Keratinocyte (primary cell): Measurements from ENCODE around the gene ZNF646. TPM values are rescaled to one million over a fixed set of nuclear protein-coding genes. Genes with fewer than 3 reads are reported as not detected.

Experiments
- DNase-seq: peaks from one replicate; pipeline ENCODE4 v3.0.0-alpha.2; 2011; ENCODE audit warnings: low read depth, missing footprints, low spot score
- FAIRE-seq: peaks from 2 replicates; lab custom pipeline; 2011; peaks lifted over from hg19 to GRCh38; lab: Jason Lieb, UNC
- H2AFZ ChIP-seq: 2 replicates; pipeline ENCODE4 v1.6.0; 2012; ENCODE audit warnings: low read length, control low read depth, inconsistent platforms; ENCODE audit not compliant: control insufficient read depth
- H3K27ac ChIP-seq: 2 replicates; pipeline ENCODE4 v1.5.1; 2011; ENCODE audit warnings: low read length; ENCODE audit not compliant: control insufficient read depth, insufficient read depth
- H3K27me3 ChIP-seq: 3 replicates; pipeline ENCODE4 v1.6.0; 2011; ENCODE audit warnings: low read length; ENCODE audit not compliant: control insufficient read depth, insufficient read depth; ENCODE audit errors: extremely low read depth
- H3K36me3 ChIP-seq, 2 experiments: 2 replicates in 1 of 2; 3 replicates in 1 of 2; pipeline ENCODE4 v1.5.1; 2011; ENCODE audit warnings: low read length in 2 of 2, mild to moderate bottlenecking in 1 of 2; ENCODE audit not compliant: control insufficient read depth in 2 of 2, insufficient read depth in 2 of 2; ENCODE audit errors: extremely low read depth in 1 of 2
- H3K4me1 ChIP-seq: 3 replicates; pipeline ENCODE4 v1.5.1; 2011; ENCODE audit warnings: low read length; ENCODE audit not compliant: control insufficient read depth, insufficient read depth; ENCODE audit errors: extremely low read depth
- H3K4me2 ChIP-seq: 3 replicates; pipeline ENCODE4 v1.6.0; 2011; ENCODE audit warnings: low read depth, low read length; ENCODE audit not compliant: control insufficient read depth, insufficient read depth; ENCODE audit errors: extremely low read depth
- H3K4me3 ChIP-seq, 3 experiments: fragments of 200-600 bp in 1 of 3; sonication (generic) in 1 of 3; 2 replicates in 2 of 3; 3 replicates in 1 of 3; pipeline ENCODE4 v1.5.1; 2011 to 2016; ENCODE audit warnings: low read length in 3 of 3, mild to moderate bottlenecking in 3 of 3, control low read depth in 2 of 3, inconsistent platforms in 1 of 3, low read depth in 1 of 3, mixed read lengths in 1 of 3, mixed run types in 1 of 3, moderate library complexity in 1 of 3; ENCODE audit not compliant: control insufficient read depth in 2 of 3, insufficient read depth in 2 of 3; ENCODE audit errors: extremely low read depth in 1 of 3
- H3K79me2 ChIP-seq: 2 replicates; pipeline ENCODE4 v1.6.0; 2012; ENCODE audit warnings: low read length; ENCODE audit not compliant: control insufficient read depth, insufficient read depth
- H3K9ac ChIP-seq: 3 replicates; pipeline ENCODE4 v1.6.0; 2011; ENCODE audit warnings: low read length; ENCODE audit not compliant: control insufficient read depth, insufficient read depth; ENCODE audit errors: extremely low read depth
- H3K9me1 ChIP-seq: 3 replicates; pipeline ENCODE4 v1.6.0; 2011; ENCODE audit warnings: low read length; ENCODE audit not compliant: control insufficient read depth, insufficient read depth; ENCODE audit errors: extremely low read depth
- H3K9me3 ChIP-seq: 2 replicates; pipeline ENCODE4 v1.5.1; 2012; ENCODE audit warnings: low read depth, low read length; ENCODE audit not compliant: control insufficient read depth
- H4K20me1 ChIP-seq: 3 replicates; pipeline ENCODE4 v1.6.0; 2011; ENCODE audit warnings: low read length; ENCODE audit not compliant: control insufficient read depth, insufficient read depth; ENCODE audit errors: extremely low read depth
- CTCF ChIP-seq, 3 experiments: IDR thresholded peaks in 1 of 3; conservative IDR thresholded peaks in 1 of 3; optimal IDR thresholded peaks in 1 of 3; 2 replicates in 2 of 3; 3 replicates in 1 of 3; pipeline versions ENCODE3 to v1.5.1; 2011; ENCODE audit warnings: low read length in 3 of 3, mild to moderate bottlenecking in 3 of 3, moderate library complexity in 2 of 3, control low read depth in 1 of 3, inconsistent platforms in 1 of 3; ENCODE audit not compliant: insufficient read depth in 2 of 3; ENCODE audit errors: extremely low read depth in 1 of 3
- EZH2 ChIP-seq: IDR thresholded peaks from one replicate; pipeline ENCODE4 v1.6.1; 2012; ENCODE audit warnings: inconsistent platforms, mild to moderate bottlenecking, low read length, moderate library complexity
- dilution Hi-C: fragments of 300-500 bp; cut with MboI; formaldehyde crosslinking; loops from one replicate; pipeline ENCODE4 v1.7.0; 2020; ENCODE audit warnings: low sequenced_read_pairs; ENCODE audit not compliant: extremely low pct_ligation_motif_present
- polyA plus RNA-seq, 5 experiments: library from polyadenylated mRNA; depleted of rRNA in 3 of 5; stranded (reverse) in 3 of 5; stranded (forward) in 1 of 5; unstranded in 1 of 5; fragments of >200 nt; gene quantifications; 1 replicate in 1 of 5; 2 replicates in 3 of 5; 3 replicates in 1 of 5; pipeline versions ENCODE4 v1.2.1 to v1.2.3, GENCODE V29; 2011 to 2012; ENCODE audit warnings: missing spikeins in 2 of 5, low read depth in 1 of 5, low replicate concordance in 1 of 5

The ZNF646 gene
- polyA plus RNA-seq, 1 donor (not counting 4 experiments of a cell fraction or from before 2014, with no cell fraction given), result 2.5 TPM

- FAIRE-seq (no peak), DNase-seq (no peak)
- dilution Hi-C loops, result no loop called here
- H3K9me3 ChIP-seq, result no peaks in the 10 kb centered on the region
- H3K4me1 ChIP-seq, result peaks cover 7% of the 10 kb centered on the region
- H3K4me2 ChIP-seq, result no peak overlapping the region
- TF ChIP-seq CTCF (optimal IDR thresholded peaks at IDR 0.05 in 1 of 3, IDR thresholded peaks at IDR 0.05 in 1 of 3, conservative IDR thresholded peaks at IDR 0.05 in 1 of 3; ENCODE audit: extremely low read depth in 1 of 3, insufficient read depth in 2 of 3, low read length in 3 of 3) (no peak), EZH2 (no peak)
- H3K9ac ChIP-seq, result no peak overlapping the region
- H3K4me3 ChIP-seq, result no peak overlapping the region
- H3K27ac ChIP-seq, result no peak overlapping the region
- H2AFZ ChIP-seq, result no peak overlapping the region
- H4K20me1 ChIP-seq, result peaks cover 1% of the 10 kb centered on the region
- H3K36me3 ChIP-seq, result no peaks in the 10 kb centered on the region
- H3K9me1 ChIP-seq, result no peaks in the 10 kb centered on the region
- H3K27me3 ChIP-seq, result no peaks in the 10 kb centered on the region
- H3K79me2 ChIP-seq, result peaks cover 7% of the 10 kb centered on the region
Measured at GRCh38 chr16:31029272-31029671, 45.0 kb upstream of the ZNF646 start.

- Histone ChIP-seq H3K36me3 (peaks cover 0 to 7% of the 10 kb centered on the region in 2 experiments), H3K79me2 (peaks cover 13% of the 10 kb centered on the region), H3K27ac (no peak overlapping the region), H3K9me1 (no peaks in the 10 kb centered on the region), H3K9ac (no peak overlapping the region), H3K27me3 (no peaks in the 10 kb centered on the region), H3K4me2 (no peak overlapping the region), H3K4me3 (no peak overlapping the region), H3K4me1 (peaks cover 10% of the 10 kb centered on the region), H2AFZ (no peak overlapping the region), H3K9me3 (no peaks in the 10 kb centered on the region), H4K20me1 (peaks cover 2% of the 10 kb centered on the region)
- no peak for FAIRE-seq
- dilution Hi-C loops, result no loop called here
- TF ChIP-seq CTCF (optimal IDR thresholded peaks at IDR 0.05 in 1 of 3, IDR thresholded peaks at IDR 0.05 in 1 of 3, conservative IDR thresholded peaks at IDR 0.05 in 1 of 3; ENCODE audit: extremely low read depth in 1 of 3, insufficient read depth in 2 of 3, low read length in 3 of 3) (no peak), EZH2 (no peak)
- DNase-seq, result no peak
Measured at GRCh38 chr16:31031276-31031675, 42.9 kb upstream of the ZNF646 start.
